Keratinocyte (primary cell): ENCODE data around the gene MKLN1. TPM values are rescaled to one million over a fixed set of nuclear protein-coding genes. Genes with fewer than 3 reads are reported as not detected.

Source experiments
- DNase-seq: peaks from one replicate; pipeline ENCODE4 v3.0.0-alpha.2; 2011; ENCODE audit warnings: low read depth, missing footprints, low spot score
- FAIRE-seq: peaks from 2 replicates; lab custom pipeline; 2011; peaks lifted over from hg19 to GRCh38; lab: Jason Lieb, UNC
- H2AFZ ChIP-seq: 2 replicates; pipeline ENCODE4 v1.6.0; 2012; ENCODE audit warnings: low read length, control low read depth, inconsistent platforms; ENCODE audit not compliant: control insufficient read depth
- H3K27ac ChIP-seq: 2 replicates; pipeline ENCODE4 v1.5.1; 2011; ENCODE audit warnings: low read length; ENCODE audit not compliant: control insufficient read depth, insufficient read depth
- H3K27me3 ChIP-seq: 3 replicates; pipeline ENCODE4 v1.6.0; 2011; ENCODE audit warnings: low read length; ENCODE audit not compliant: control insufficient read depth, insufficient read depth; ENCODE audit errors: extremely low read depth
- H3K36me3 ChIP-seq, 2 experiments: 2 replicates in 1 of 2; 3 replicates in 1 of 2; pipeline ENCODE4 v1.5.1; 2011; ENCODE audit warnings: low read length in 2 of 2, mild to moderate bottlenecking in 1 of 2; ENCODE audit not compliant: control insufficient read depth in 2 of 2, insufficient read depth in 2 of 2; ENCODE audit errors: extremely low read depth in 1 of 2
- H3K4me1 ChIP-seq: 3 replicates; pipeline ENCODE4 v1.5.1; 2011; ENCODE audit warnings: low read length; ENCODE audit not compliant: control insufficient read depth, insufficient read depth; ENCODE audit errors: extremely low read depth
- H3K4me2 ChIP-seq: 3 replicates; pipeline ENCODE4 v1.6.0; 2011; ENCODE audit warnings: low read depth, low read length; ENCODE audit not compliant: control insufficient read depth, insufficient read depth; ENCODE audit errors: extremely low read depth
- H3K4me3 ChIP-seq, 3 experiments: fragments of 200-600 bp in 1 of 3; sonication (generic) in 1 of 3; 2 replicates in 2 of 3; 3 replicates in 1 of 3; pipeline ENCODE4 v1.5.1; 2011 to 2016; ENCODE audit warnings: low read length in 3 of 3, mild to moderate bottlenecking in 3 of 3, control low read depth in 2 of 3, inconsistent platforms in 1 of 3, low read depth in 1 of 3, mixed read lengths in 1 of 3, mixed run types in 1 of 3, moderate library complexity in 1 of 3; ENCODE audit not compliant: control insufficient read depth in 2 of 3, insufficient read depth in 2 of 3; ENCODE audit errors: extremely low read depth in 1 of 3
- H3K79me2 ChIP-seq: 2 replicates; pipeline ENCODE4 v1.6.0; 2012; ENCODE audit warnings: low read length; ENCODE audit not compliant: control insufficient read depth, insufficient read depth
- H3K9ac ChIP-seq: 3 replicates; pipeline ENCODE4 v1.6.0; 2011; ENCODE audit warnings: low read length; ENCODE audit not compliant: control insufficient read depth, insufficient read depth; ENCODE audit errors: extremely low read depth
- H3K9me1 ChIP-seq: 3 replicates; pipeline ENCODE4 v1.6.0; 2011; ENCODE audit warnings: low read length; ENCODE audit not compliant: control insufficient read depth, insufficient read depth; ENCODE audit errors: extremely low read depth
- H3K9me3 ChIP-seq: 2 replicates; pipeline ENCODE4 v1.5.1; 2012; ENCODE audit warnings: low read depth, low read length; ENCODE audit not compliant: control insufficient read depth
- H4K20me1 ChIP-seq: 3 replicates; pipeline ENCODE4 v1.6.0; 2011; ENCODE audit warnings: low read length; ENCODE audit not compliant: control insufficient read depth, insufficient read depth; ENCODE audit errors: extremely low read depth
- EZH2 ChIP-seq: IDR thresholded peaks from one replicate; pipeline ENCODE4 v1.6.1; 2012; ENCODE audit warnings: inconsistent platforms, mild to moderate bottlenecking, low read length, moderate library complexity
- dilution Hi-C: fragments of 300-500 bp; cut with MboI; formaldehyde crosslinking; loops from one replicate; pipeline ENCODE4 v1.7.0; 2020; ENCODE audit warnings: low sequenced_read_pairs; ENCODE audit not compliant: extremely low pct_ligation_motif_present
- polyA plus RNA-seq, 5 experiments: library from polyadenylated mRNA; depleted of rRNA in 3 of 5; stranded (reverse) in 3 of 5; stranded (forward) in 1 of 5; unstranded in 1 of 5; fragments of >200 nt; gene quantifications; 1 replicate in 1 of 5; 2 replicates in 3 of 5; 3 replicates in 1 of 5; pipeline versions ENCODE4 v1.2.1 to v1.2.3, GENCODE V29; 2011 to 2012; ENCODE audit warnings: missing spikeins in 2 of 5, low read depth in 1 of 5, low replicate concordance in 1 of 5
- TF ChIP-seq, protein P1 (sequence below), 3 experiments: IDR thresholded peaks in 1 of 3; conservative IDR thresholded peaks in 1 of 3; optimal IDR thresholded peaks in 1 of 3; 2 replicates in 2 of 3; 3 replicates in 1 of 3; pipeline versions ENCODE3 to v1.5.1; 2011; ENCODE audit warnings: low read length in 3 of 3, mild to moderate bottlenecking in 3 of 3, moderate library complexity in 2 of 3, control low read depth in 1 of 3, inconsistent platforms in 1 of 3; ENCODE audit not compliant: insufficient read depth in 2 of 3; ENCODE audit errors: extremely low read depth in 1 of 3

Gene MKLN1
- polyA plus RNA-seq, 1 donor (not counting 4 experiments of a cell fraction or from before 2014, with no cell fraction given) = 43.8 TPM

- Histone ChIP-seq H3K9ac (no peak overlapping the region), H3K4me2 (no peak overlapping the region), H4K20me1 (no peaks in the 10 kb centered on the region), H3K4me3 (no peak overlapping the region), H3K4me1 (no peaks in the 10 kb centered on the region), H3K9me3 (no peaks in the 10 kb centered on the region), H2AFZ (no peak overlapping the region), H3K79me2 (no peaks in the 10 kb centered on the region), H3K36me3 (no peaks in the 10 kb centered on the region), H3K27ac (no peak overlapping the region), H3K27me3 (no peaks in the 10 kb centered on the region), H3K9me1 (no peaks in the 10 kb centered on the region)
- FAIRE-seq (no peak), DNase-seq (no peak)
- no peak for TF ChIP-seq EZH2
- TF ChIP-seq, protein P1, sequence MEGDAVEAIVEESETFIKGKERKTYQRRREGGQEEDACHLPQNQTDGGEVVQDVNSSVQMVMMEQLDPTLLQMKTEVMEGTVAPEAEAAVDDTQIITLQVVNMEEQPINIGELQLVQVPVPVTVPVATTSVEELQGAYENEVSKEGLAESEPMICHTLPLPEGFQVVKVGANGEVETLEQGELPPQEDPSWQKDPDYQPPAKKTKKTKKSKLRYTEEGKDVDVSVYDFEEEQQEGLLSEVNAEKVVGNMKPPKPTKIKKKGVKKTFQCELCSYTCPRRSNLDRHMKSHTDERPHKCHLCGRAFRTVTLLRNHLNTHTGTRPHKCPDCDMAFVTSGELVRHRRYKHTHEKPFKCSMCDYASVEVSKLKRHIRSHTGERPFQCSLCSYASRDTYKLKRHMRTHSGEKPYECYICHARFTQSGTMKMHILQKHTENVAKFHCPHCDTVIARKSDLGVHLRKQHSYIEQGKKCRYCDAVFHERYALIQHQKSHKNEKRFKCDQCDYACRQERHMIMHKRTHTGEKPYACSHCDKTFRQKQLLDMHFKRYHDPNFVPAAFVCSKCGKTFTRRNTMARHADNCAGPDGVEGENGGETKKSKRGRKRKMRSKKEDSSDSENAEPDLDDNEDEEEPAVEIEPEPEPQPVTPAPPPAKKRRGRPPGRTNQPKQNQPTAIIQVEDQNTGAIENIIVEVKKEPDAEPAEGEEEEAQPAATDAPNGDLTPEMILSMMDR (optimal IDR thresholded peaks at IDR 0.05 in 1 of 3, IDR thresholded peaks at IDR 0.05 in 1 of 3, conservative IDR thresholded peaks at IDR 0.05 in 1 of 3; ENCODE audit: extremely low read depth in 1 of 3, insufficient read depth in 2 of 3, low read length in 3 of 3) = no peak
- dilution Hi-C loops = no loop called here
Measured at GRCh38 chr7:131298608-131298992, 29.1 kb upstream of the MKLN1 start.

DNA sequence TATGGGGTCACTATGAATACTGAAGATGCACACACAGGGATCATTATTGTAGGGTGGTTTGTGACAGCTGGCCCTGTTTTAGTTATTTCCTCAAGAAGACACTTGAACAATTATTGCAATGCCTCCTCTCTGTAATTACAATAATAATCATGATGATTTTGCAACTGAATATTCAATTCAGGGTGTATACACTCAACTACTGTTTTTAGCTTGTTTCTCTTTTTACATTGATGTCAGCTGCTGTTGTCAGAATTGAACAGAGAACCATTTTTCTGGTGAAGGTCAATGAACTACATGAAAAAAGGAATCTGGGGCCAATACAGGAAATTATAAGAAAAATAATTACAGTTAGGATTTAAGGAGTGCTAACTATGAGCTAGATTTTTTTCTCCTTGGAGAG is 28.6 kb upstream of the MKLN1 start:
- Histone ChIP-seq H3K27me3 (no peaks in the 10 kb centered on the region), H3K9ac (no peak overlapping the region), H3K9me3 (no peaks in the 10 kb centered on the region), H3K4me3 (no peak overlapping the region), H3K27ac (no peak overlapping the region), H3K36me3 (no peaks in the 10 kb centered on the region), H3K4me2 (no peak overlapping the region), H2AFZ (no peak overlapping the region), H3K9me1 (no peaks in the 10 kb centered on the region), H4K20me1 (no peaks in the 10 kb centered on the region), H3K79me2 (no peaks in the 10 kb centered on the region), H3K4me1 (no peaks in the 10 kb centered on the region)
- FAIRE-seq = no peak
- no peak for DNase-seq
- dilution Hi-C loops = no loop called here
- TF ChIP-seq, protein P1 (optimal IDR thresholded peaks at IDR 0.05 in 1 of 3, IDR thresholded peaks at IDR 0.05 in 1 of 3, conservative IDR thresholded peaks at IDR 0.05 in 1 of 3; ENCODE audit: extremely low read depth in 1 of 3, insufficient read depth in 2 of 3, low read length in 3 of 3) = no peak
- TF ChIP-seq EZH2 = no peak
